NCI-H510A treated with DMSO at 0.1 percent for 48 hours (cell line): ENCODE measurements around the gene TAF8.

Experiments used
- DNase-seq: peaks from one replicate; lab custom pipeline; 2025; lab: John Stamatoyannopoulos, UW

TAF8 gene

DNA sequence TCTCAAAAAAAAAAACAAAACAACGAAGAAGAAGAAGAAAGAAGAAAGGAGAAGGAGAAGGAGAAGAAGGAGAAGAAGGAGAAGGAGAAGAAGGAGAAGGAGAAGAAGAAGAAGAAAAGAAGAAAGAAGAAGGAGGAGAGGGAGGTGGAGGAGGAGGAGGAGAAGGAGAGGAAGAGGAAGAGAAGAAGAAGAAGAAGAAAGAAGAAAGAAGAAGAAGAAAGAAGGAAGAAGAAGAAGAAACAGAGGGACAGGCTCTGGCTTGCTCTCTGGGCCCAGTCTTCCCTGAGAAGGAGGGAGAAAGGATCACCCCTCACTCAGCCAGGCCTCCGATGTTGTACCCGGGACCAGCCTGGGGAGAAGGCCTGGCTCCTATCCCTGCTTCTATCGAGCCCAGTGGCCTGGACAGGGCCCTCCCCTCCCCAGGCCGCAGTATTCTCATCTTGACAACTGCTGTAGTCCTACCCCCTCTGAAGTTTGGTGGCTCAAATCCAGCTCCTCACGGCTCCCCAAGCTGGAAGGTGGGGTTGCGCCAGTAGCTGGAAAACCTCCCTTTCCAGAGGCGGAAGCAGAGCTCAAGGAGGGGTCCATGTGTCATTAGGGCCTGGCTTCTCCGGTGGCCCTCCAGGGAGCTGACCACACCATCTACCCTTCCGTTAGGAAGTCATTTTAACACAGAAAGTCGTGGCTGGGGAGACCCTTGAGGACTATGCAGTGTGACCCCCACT, 73.2 kb downstream of the TAF8 start:
- no peak for DNase-seq

DNA sequence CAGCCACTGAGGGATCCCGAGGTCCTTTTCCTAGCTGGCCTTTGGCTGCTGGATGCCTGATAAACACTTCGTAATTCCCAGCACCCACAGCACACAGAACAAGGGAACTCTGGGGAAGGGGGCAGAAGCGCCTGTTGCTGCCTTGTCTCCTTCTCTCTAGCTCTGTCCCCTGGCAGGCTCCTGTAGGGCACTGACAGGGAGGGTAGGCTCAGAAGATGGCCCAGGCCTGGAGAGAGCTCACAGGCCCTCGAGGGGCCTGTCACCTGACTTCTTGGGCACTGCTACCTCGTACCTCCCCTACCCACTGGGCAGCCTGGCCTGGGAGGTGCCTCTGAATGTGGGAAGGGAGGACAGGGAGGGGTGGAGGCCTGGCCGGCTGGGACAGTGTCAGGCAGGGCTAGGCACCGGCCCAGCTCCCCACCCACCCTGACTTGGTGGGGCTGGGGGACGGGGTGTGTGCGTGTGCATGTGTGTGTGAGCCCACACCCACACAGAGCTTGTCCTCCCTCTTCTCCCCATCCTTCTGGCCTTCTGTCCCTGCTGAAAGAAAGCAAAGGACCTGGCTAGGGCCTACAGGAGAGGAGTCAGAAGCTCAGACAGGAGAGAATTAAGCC, 74.0 kb downstream of the TAF8 start:
- no peak for DNase-seq

DNA sequence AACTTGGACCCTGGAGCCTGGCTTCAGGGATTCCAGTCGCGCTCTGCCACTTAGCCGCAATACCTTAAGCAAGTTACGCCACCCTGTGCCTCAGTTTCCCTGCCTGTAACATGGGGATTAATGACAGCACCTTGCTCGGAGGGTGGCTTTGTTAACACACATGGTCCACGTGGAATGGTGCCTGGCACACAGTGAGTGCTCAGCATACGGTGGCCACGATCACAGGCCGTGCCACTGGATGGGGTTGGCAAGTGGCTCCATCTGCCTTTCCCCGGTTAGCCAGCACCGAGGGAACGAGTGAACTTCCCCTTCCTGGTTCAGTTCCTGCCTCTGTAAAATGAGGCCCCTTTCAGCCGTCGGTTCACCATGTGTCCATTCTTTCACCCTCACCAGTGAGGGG, 74.9 kb downstream of the TAF8 start:
- DNase-seq: no peak

DNA sequence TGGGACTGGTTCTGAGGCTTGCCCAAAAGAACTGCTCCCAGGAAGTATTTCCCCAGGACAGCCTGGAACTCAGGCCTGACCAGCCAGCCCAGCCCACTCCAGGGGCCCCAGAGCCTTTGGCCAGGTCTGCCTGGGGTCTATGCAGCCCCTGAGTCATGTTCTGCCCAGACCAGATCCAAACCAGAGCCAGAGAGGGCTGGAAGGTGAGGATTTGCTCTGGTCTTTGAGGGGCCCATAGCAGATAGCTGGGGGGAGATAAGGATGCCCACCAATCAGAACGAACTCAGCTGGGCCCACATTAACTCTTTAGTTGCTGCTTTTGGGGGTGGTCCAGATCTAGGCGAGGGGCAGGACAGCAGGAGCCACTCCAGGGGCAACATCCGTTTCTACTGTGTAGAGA, 75.3 kb downstream of the TAF8 start:
- no peak for DNase-seq

DNA sequence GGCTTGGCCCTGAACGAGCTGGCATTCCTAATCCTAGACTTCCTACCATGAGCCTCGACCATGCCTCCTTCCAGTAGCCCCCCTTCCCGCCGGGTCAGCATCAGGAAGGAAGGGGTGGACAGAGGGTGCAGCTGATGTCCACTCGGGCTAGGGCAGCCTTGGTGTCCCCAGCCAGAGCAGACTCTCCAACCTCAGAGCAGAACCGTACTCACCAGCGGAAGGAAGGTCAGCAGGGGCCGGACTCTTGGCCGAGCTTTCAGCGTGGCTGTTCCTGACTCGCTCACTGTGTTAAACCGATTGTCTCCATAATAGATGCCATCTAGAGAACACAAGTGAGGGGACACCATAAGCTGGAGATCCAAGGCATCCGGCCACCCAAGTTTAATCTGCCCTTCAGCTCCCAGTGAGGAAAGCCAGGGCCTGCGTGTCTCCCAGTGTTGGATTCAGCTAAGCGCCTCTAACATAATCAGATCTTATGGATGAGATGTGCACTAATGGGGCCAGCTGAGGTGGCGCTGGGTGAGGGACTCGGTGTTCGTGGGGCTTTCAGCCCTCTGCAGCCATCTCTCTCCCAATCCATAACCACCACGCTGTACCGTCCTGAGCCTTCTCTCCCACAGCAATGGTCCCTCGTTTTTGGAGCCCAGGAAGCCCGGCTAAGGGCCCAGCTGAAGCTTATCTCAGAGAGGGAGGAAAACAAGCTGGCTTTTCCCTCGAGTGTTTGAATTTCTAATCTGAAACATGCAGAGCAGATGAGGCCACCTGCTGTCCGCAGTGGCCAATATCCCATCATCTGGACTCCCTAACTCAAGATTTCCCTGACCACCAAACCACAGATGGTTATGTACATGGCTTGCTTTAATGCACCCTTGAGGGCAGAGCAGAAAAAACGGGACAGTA, 78.4 kb downstream of the TAF8 start:
- DNase-seq: no peak

DNA sequence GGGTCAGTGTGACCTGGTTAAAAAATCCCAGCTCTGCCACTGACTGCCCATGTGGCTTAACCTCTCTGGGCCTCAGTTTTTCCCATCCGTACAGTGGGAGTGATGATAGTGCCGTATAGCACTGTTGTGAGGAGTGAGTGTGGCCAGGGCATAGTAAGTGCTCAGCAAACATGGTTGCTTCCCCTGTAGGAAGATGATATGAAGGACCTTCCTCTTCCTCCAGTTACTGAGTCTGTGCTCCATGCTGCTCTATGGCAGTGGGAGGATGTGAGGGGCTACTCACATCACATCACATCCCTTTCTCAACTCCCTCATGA, 79.0 kb downstream of the TAF8 start:
- DNase-seq: no peak

DNA sequence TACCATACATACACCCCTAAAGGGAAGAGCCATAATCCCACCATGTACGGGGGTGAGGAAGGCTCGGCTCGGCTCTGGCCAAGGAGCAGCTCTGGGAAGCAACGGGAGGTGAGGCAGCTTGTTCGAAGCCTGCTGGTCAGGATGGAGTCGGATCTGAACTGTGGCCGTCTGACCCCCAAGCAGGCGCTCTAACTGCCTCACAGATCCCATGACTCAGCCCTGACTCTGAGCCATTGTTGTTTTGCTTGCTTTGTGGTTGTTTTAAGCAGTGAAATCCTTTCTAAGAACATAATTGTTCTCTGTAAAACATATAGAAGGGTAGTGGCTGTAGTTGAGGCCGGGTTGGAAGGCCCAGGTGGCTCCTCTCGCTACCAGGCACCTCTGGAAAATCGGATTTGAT, 81.2 kb downstream of the TAF8 start:
- DNase-seq: no peak

DNA sequence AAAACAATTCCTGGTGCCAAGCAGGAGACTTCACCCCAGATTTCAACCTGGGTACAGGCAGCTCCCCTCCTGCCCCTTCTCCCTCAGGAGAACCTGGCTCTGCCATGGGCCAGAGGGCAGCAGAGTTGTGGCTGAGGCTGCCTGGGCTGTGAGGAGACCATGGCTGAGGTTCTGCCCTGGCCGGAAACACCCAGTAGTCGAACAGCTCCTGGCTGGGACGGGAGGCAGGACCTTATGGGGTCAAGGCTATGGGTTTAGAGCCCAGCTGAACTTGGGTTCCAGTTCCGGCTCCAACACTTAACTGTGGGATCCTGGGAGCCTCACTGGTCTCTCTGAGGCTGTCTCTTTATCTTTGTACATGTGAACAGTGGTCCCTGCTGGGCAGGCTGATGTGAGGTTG, 83.6 kb downstream of the TAF8 start:
- DNase-seq: no peak

DNA sequence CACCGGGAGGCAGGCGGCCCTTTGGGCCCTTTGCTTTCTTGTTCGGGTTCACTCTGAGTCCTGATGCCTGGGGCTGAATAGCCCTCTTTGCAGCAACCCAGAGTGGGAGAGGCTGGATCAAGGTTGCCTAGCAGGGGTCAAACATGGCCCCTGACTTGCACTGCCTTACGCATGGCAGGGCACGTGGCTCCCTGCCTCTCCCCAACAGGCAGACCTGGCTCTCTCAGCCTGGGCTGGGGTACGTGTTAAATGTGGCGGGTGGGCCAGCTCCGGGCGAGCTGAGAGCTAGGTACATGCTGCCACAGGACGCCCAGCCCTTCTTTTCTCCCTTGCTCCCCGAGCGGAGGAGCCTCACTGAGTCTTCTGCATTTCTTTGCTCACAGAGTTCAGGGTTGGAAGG, 84.8 kb downstream of the TAF8 start:
- DNase-seq: no peak

DNA sequence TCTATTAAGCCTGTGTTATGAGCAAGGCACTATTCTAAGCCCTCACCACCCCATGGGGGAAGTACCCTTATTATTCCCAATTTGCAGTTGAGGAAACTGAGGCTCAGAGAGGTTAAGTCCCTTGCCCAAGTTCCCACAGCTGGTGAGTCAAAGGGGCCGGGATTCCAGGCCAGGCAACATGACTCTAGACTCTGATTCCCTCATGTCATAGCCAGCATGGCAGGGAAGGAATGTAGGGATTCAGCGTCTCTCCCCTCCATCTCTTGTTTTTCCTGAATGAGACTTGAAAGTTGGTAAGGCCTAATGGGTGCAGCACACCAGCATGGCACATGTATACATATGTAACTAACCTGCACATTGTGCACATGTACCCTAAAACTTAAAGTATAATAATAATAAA, 85.4 kb downstream of the TAF8 start:
- DNase-seq: no peak

DNA sequence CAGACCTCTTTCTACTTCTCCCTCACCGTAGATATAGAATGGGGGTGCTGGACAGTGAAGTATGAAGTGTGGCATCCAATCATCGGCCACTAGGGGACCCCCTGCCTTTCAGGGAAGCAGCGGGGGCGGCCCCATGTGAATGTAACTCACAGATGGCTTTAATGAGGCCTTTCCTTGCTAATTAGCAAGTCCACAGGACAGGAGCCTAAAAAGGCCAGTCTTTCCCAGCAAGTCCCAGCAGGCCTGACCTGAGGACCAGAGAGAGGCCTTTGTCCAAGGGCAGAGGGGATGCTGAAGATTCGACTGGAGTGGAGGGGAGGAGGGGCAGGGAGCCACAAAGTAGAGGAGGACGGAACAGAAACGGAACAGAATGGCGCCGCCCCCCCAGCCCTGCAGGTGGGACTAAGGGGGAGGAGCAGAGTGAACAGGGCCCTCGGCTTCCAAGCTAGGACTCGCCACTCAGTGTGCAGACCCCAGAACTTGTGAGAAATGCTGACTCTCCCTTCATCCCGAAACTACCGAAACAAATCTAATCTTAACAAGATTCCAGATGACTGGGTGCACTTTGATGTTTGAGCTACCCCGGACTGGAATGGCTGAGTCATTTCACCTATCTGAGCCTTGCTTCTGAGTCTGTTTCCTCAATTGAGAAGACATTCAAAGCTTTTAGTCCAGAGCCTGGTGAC, 86.3 kb downstream of the TAF8 start:
- no peak for DNase-seq
